IPS-20b (cell line): ENCODE measurements around the gene NOC4L.

Experiments used
- H3K27ac ChIP-seq: one replicate; pipeline ENCODE4 v1.5.1; 2013; ENCODE audit warnings: low read length
- H3K27me3 ChIP-seq: 2 replicates; pipeline ENCODE4 v1.6.1; 2013; ENCODE audit warnings: mild to moderate bottlenecking, low read length, inconsistent platforms; ENCODE audit not compliant: insufficient read depth
- H3K36me3 ChIP-seq: 2 replicates; pipeline ENCODE4 v1.6.1; 2013; ENCODE audit warnings: low read depth, mild to moderate bottlenecking, inconsistent platforms, low read length, moderate library complexity; ENCODE audit not compliant: insufficient read depth
- H3K4me1 ChIP-seq: 2 replicates; pipeline ENCODE4 v1.6.1; 2013; ENCODE audit warnings: mild to moderate bottlenecking, control low read depth, inconsistent platforms, low read length, moderate library complexity; ENCODE audit not compliant: insufficient read depth
- H3K4me3 ChIP-seq: 2 replicates; pipeline ENCODE4 v1.5.1; 2013; ENCODE audit warnings: mild to moderate bottlenecking, low read length, inconsistent platforms
- H3K9ac ChIP-seq: 2 replicates; pipeline ENCODE4 v1.6.1; 2013; ENCODE audit warnings: low read depth, mild to moderate bottlenecking, inconsistent platforms, low read length, moderate library complexity
- H3K9me3 ChIP-seq: 2 replicates; pipeline ENCODE4 v1.6.1; 2013; ENCODE audit warnings: mild to moderate bottlenecking, low read depth, low read length, inconsistent platforms; ENCODE audit not compliant: insufficient read depth

The NOC4L gene

GRCh38 chr12:132176385-132176919 is 32.2 kb downstream of the NOC4L start:
- Histone ChIP-seq H3K36me3 (no peaks in the 10 kb centered on the region), H3K4me1 (no peaks in the 10 kb centered on the region), H3K27me3 (peaks cover 56% of the 10 kb centered on the region), H3K27ac (no peak overlapping the region), H3K9ac (no peak overlapping the region), H3K9me3 (no peaks in the 10 kb centered on the region), H3K4me3 (no peak overlapping the region)

GRCh38 chr12:132176920-132177551 is 32.8 kb downstream of the NOC4L start:
- Histone ChIP-seq H3K27ac (no peak overlapping the region), H3K4me3 (no peak overlapping the region), H3K9me3 (no peaks in the 10 kb centered on the region), H3K36me3 (no peaks in the 10 kb centered on the region), H3K27me3 (peaks cover 58% of the 10 kb centered on the region), H3K4me1 (no peaks in the 10 kb centered on the region), H3K9ac (no peak overlapping the region)

GRCh38 chr12:132178316-132178715 is 34.1 kb downstream of the NOC4L start:
- no peaks in the 10 kb centered on the region for H3K4me1 ChIP-seq
- H3K27me3 ChIP-seq = peaks cover 62% of the 10 kb centered on the region
- H3K27ac ChIP-seq = no peak overlapping the region
- H3K9me3 ChIP-seq = no peaks in the 10 kb centered on the region
- no peaks in the 10 kb centered on the region for H3K36me3 ChIP-seq
- H3K9ac ChIP-seq = no peak overlapping the region
- H3K4me3 ChIP-seq = no peak overlapping the region

DNA sequence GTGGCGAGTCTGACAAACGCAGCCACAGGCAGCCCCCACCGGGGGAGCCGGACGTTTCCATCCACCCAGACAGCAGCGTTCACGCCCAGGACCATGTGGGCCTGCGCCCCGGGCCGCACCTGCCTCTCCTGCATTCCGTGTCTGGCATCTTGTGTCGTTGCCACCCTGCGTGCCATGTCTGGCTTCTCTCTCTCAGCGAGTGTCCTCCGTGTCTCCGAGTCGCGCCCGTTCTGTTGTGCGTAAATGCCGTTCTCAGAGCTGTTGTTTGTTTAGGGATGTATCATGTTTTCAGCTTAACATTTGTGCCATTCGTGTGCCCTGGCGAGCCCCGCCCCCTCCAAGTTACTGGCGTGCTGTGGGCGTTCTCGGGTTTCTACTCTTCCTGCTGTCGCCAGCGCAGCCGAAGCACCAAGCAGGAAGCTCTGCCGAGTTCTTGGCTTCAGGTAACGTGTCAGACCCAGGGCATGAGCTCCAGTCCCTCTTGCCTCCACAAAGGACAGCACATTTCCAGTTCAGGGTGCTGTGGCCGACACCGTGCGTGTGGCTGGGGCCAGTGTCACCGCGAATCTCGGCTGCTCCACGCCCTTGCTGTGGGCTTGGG is 34.6 kb downstream of the NOC4L start:
- Histone ChIP-seq H3K27ac (no peak overlapping the region), H3K9ac (no peak overlapping the region), H3K27me3 (peaks cover 67% of the 10 kb centered on the region), H3K9me3 (no peaks in the 10 kb centered on the region), H3K4me3 (no peak overlapping the region), H3K36me3 (no peaks in the 10 kb centered on the region), H3K4me1 (no peaks in the 10 kb centered on the region)

DNA sequence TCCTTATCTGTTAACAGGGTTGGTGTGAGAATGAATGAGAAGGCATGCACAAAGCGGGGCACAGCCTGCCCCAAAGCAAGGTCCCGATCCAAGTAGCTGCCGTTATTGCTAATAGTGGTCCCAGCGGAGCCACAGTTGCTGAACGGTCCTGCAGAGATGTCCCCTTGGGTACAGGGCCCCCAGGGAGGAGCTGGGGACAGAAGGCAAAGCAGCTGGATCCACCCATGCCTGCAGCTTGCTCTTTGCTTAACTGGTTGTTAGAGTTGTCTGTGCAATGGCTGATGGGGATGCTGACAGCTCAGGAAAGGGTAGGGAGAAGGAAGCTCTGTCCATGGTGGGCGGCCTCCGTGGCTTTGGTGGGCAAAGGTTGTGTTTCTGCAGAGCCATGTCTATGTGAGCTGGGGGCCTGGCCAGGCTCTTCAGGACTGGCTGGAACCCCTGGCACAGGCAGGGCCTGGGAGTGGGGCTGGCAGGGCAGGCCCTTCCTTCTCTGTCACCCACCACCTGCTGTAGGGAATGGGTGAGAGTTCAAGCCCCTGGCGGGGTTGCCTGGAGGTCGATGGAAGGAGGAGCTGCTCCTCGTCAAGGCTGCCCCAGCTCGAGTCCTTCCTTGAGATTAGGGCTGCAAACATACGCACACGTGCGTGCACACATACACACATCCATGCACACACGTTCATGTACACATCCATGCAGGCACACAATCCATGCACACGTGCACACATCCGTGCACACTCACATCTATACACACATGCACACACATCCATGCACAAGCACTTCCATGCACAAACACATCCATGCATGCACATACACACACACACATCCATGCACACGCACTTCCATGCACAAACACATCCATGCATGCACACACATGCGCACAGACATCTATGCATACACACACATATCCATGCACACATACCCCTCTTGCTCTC is 35.4 kb downstream of the NOC4L start:
- H3K4me3 ChIP-seq = no peak overlapping the region
- H3K4me1 ChIP-seq = no peaks in the 10 kb centered on the region
- peaks cover 68% of the 10 kb centered on the region for H3K27me3 ChIP-seq
- no peaks in the 10 kb centered on the region for H3K9me3 ChIP-seq
- no peak overlapping the region for H3K27ac ChIP-seq
- H3K9ac ChIP-seq = no peak overlapping the region
- no peaks in the 10 kb centered on the region for H3K36me3 ChIP-seq

GRCh38 chr12:132180648-132181546 is 36.6 kb downstream of the NOC4L start:
- Histone ChIP-seq H3K9me3 (no peaks in the 10 kb centered on the region), H3K4me1 (no peaks in the 10 kb centered on the region), H3K36me3 (no peaks in the 10 kb centered on the region), H3K27me3 (peaks cover 76% of the 10 kb centered on the region), H3K27ac (no peak overlapping the region), H3K4me3 (no peak overlapping the region), H3K9ac (no peak overlapping the region)

- Histone ChIP-seq H3K4me1 (no peaks in the 10 kb centered on the region), H3K9me3 (no peaks in the 10 kb centered on the region), H3K27ac (no peak overlapping the region), H3K4me3 (no peak overlapping the region), H3K36me3 (no peaks in the 10 kb centered on the region), H3K27me3 (peaks cover 84% of the 10 kb centered on the region), H3K9ac (no peak overlapping the region)
Observed at GRCh38 chr12:132181570-132182200, 37.4 kb downstream of the NOC4L start.

- H3K9me3 ChIP-seq = no peaks in the 10 kb centered on the region
- no peak overlapping the region for H3K4me3 ChIP-seq
- H3K36me3 ChIP-seq = no peaks in the 10 kb centered on the region
- H3K4me1 ChIP-seq = no peaks in the 10 kb centered on the region
- no peak overlapping the region for H3K9ac ChIP-seq
- peaks cover 84% of the 10 kb centered on the region for H3K27me3 ChIP-seq
- no peak overlapping the region for H3K27ac ChIP-seq
Observed at GRCh38 chr12:132182206-132182710, 38.0 kb downstream of the NOC4L start.

- Histone ChIP-seq H3K4me1 (no peaks in the 10 kb centered on the region), H3K9ac (no peak overlapping the region), H3K27ac (no peak overlapping the region), H3K27me3 (peaks cover 90% of the 10 kb centered on the region), H3K4me3 (no peak overlapping the region), H3K9me3 (no peaks in the 10 kb centered on the region), H3K36me3 (no peaks in the 10 kb centered on the region)
Observed at GRCh38 chr12:132182711-132183365, 38.6 kb downstream of the NOC4L start.

DNA sequence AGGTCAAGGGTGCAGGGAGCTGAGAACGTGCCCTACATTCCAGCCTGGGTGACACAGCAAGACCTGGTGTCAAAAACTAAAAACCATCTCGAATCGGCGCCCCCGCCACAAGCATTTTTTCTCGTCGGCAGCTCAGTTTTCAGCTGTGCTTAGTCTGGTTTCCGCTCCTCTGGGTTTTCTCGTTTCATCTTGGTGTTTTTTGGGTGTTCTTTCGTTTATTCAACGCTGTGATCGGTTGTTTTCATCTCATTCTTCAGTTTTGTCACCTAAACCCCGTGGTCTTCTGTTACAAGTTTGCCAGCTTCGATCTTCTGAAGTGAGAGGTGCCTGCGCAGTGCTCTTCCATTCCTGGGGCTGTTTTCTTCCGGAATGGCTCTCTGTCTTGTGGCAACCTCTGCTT is 41.4 kb downstream of the NOC4L start:
- H3K9ac ChIP-seq = no peak overlapping the region
- no peaks in the 10 kb centered on the region for H3K36me3 ChIP-seq
- H3K27ac ChIP-seq = no peak overlapping the region
- peaks cover 96% of the 10 kb centered on the region for H3K27me3 ChIP-seq
- H3K9me3 ChIP-seq = no peaks in the 10 kb centered on the region
- no peak overlapping the region for H3K4me3 ChIP-seq
- no peaks in the 10 kb centered on the region for H3K4me1 ChIP-seq
